Activated gamma-delta T cell treated with Interleukin-2 at 50 U/mL for 16 hours (primary cell): ENCODE data around the gene PRCD.
"Not testable (repeated sequence)": the region's sequence is repeated elsewhere in the genome, so short reads cannot be mapped to it uniquely, and the experiment has no call there.

Source experiments
- DNase-seq: peaks from one replicate; pipeline ENCODE4 v3.0.0-alpha.2; 2020

Gene PRCD

DNA sequence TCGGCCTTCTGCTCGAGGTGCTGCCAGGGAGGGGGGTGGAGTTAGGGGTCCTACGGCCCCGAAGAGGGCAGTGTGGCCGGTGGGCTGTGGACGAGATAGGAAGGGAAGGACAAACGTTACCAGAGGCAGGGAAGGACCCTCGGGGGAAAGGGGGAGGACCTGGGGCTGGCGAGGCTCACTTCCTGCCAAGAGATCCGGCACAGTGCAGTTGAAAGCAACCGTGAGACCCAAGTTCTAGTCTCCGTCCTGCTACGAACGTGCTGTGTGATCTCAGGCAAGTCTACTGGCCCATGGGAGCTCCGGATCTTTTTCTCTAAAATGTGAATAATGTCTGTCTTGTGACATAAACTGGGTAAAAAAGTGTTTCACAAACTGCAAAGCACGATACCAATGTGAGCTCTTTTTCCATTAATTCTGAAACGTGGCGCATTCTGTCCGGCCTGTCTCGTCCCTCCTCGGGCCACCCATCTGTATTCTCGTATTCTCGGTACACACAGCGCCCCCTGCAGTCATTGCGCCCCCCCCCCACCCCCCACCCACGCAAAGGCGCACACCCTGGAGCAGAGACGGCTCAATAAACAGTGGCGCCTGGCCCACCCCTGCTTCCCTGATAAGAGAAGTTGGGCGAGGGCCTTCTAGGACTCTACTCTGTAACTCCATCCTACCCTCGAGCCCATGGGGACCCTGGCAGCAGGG lies 11.2 kb upstream of the PRCD start:
- no peak for DNase-seq

DNA sequence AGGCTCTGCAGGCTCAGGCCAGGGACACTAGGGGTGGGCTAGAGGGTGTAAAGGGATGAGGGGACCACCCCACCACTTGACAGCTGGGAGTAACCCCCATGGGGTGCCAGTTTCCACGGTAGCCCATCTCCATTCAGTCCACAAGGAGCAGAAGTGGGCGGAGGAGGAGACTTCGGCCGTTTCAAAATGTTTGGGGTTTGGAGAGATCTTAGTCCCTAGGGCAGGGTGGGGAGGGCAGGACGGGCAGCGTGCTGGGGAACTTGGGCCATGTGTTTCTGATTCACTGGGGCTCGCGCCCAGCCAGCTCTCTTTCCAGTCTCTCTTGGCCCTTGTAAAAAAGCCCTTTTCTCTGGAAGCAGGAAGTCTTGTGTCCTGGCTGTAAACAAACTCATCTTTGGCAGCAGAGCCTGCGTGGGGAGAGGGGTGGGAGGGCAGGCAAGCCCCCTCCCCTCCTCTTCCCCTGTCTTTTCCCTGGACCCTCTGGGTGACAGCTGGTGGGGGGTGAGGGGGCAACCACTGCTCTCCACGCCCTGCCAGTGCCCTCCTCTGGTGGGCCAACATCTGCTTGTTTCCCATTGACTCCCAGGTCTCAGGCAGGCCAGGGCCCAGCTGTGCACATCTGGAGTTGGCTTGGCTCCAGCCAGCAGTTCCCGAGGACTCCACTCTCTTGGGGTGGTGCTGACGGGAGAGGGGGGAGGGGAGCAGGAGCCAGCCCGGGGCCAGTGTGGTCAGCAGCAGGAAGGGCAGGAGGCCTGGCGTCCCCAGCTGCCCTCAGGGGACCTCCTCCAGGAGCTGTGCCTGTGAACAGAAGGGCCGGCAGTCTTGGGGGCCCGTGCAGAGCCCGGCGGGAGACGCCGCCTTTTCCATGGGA lies 10.4 kb upstream of the PRCD start:
- DNase-seq, result no peak

DNA sequence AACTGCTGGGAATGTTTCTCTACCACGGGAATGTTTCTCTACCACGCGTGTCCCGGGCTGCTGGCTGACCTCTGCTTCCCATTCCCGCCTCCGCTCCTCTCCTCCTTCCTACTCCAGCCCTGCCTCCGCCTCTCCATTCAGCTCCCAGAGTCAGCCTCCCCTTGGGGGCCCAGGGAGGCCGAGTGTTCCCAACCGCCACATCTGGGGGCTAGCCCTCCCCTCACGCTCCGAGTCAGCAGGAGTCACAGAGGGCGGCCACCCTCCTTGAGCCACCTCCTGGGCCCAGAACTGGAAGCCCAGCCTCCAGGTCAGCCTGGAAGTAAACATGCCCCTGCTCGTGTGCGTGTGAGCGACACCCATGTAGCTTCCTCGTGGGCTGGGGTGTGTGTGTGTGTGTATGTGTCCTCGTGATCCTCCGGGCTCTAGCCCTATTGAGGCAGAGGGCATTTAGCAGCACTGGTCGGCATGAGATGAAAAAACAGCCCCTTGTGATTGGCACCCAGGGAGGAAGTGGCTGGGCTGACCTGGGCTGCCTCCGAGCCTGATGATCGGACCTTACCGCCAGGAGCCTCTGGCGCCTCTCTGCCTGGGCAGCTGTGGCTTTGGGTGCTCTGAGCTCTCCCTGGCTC lies 9.6 kb upstream of the PRCD start:
- DNase-seq, result no peak

DNA sequence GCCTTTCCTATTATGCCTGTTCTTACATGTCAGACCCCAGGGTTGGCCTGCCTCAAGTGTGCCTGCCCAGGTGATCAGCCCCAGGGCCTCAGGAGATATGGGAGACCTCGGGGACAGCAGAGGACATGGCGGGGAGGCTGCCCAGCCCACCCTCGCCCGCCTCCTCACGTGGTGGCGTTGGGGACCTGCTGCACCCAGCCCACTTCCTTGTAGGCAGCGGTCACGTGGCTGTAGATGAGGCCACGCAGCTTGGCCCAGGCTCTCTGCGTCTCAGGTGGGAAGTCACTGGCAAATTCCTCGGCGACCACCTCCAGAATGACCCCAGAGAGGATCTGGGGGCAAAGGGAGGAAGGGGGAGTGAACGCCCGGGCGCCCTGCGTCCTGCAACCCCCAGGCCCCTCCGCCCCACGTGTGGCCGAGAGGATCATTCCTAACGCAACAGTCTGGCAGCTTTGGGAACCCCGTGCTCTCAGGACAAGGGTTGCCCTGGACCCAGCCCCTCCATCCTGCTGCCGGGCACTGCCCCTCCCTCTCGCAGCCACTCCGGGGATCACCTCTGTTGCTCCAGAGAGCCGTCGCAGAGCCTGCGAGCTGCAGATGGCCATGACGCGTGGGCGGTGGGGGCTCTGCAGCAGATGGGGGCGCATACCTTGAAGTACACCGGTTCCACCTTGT lies 8.9 kb upstream of the PRCD start:
- DNase-seq, result no peak

DNA sequence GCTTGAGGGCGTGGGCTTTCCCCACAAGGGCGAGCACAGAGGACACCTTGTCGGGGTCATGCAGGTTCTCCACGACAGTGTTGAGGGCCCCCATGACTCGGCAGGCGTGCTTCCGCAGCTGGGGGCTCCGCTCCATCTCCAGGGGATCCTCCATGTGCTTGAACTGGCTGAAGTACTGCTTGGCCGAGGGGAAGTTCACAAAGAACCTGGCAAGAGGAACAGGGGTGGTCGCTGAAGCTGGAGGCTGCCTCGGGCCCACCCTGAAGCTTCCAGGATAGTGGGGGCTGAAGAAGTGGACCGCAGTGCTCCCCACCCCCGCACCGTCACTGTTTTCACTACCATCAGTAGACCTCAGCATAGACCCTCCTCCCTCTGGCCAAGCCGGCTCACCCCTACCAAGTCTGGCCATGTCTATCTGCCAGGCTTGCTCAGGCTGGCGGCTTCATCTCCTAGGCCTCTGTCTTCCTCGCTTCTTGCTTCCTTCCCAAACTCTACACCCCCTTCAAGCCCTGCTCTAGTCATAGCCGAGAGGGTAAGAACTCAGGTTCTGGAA lies 8.3 kb upstream of the PRCD start:
- no peak for DNase-seq

DNA sequence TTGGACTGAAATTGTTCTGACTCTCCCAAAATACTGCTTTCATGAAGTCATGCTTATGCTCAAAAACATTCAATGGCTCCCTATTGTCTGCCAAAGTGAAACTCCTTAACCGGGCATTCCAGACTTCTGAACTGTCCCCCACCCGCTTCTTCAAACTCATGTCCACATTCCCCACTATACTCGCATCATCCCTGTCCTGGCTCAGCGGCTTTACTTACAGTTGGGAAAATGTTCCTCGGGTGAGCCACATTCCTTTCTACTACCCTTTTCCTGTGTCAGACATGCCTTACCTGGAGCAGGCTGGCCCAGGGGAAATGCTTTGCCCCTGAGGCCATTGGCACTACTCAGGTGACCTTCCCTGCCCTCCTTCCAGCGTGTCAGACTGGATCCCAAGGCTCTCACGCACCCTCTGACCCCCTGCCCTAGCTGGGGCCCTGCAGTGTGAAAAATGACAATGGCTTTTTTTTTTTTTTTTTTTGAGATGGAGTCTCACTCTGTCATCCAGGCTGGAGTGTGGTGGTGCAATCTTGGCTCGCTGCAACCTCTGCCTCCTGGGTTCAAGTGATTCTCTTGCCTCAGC lies 7.7 kb upstream of the PRCD start:
- DNase-seq, result no peak

DNA sequence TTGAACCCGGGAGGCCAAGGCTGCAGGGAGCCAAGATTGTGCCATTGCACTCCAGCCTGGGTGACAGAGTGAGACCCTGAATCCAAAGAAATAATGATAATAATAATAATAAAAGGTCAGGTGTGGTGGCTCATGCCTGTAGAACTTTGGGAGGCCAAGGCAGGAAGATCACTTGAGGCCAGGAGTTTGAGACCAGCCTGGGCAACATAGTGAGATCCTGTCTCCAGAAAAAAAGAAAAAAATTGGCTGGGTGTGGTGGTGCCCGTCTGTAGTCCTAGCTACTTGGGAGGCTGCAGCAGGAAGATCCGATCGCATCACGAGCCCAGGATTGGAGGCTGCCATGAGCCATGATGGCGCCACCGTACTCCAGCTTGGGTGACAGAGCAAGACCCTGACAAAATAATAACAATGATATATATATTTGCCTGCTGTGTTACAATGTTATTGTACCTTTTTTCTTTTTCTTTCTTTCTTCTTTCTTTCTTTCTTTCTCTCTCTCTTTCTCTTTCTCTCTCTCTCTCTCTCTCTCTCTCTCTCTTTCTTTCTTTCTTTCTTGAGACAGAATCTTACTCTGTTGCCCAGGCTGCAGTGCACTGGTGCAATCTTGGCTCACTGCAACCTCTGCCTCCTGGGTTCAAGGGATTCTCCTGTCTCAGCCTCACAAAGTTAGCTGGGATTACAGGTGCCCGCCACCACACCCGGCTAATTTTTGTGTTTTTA lies 6.0 kb upstream of the PRCD start:
- DNase-seq, result not testable (repeated sequence)

DNA sequence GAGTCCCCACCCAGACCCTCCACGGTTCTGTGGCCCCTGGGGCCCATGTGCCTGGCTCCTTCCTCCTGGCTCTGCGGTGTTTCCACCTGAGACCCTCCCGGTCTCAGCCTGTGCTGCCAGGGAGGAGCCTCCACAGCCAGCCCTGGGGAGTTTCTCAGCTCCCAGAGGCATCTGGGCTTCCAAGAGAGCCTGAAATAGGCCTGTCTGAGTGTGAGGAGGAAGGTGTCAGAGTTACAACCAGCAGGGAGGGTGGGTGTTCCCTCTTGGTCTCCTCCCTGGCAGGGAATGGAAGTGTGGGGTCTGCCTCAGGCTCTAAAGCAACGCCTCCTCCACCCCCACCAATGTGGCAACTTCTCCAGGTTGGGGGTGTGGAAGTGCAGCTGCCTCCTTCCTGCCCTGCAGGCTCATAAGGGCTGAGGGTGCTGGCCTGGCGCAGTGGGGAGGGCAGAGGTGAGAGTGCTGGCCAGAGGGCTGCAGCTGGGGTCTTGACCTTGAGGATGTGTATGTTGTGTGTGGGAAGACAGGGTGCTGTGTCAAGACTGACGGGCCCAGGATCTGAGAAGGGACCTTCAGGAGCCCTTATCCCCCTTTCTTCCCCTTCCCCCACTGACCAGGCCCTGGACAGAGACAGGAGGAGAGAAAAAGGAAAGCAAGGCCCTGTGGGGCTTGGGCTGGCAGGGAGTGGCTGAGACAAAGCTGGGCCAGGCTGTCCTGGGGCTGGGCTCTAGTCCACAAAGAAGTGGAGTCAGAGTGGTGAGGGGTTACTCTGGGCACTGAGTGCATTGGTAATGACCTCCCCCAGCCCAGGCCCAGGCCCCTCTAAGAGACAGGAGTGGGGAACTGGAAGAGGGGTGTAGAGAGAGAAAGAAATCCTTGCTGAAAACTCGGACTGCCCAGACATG lies 4.8 kb upstream of the PRCD start:
- no peak for DNase-seq

DNA sequence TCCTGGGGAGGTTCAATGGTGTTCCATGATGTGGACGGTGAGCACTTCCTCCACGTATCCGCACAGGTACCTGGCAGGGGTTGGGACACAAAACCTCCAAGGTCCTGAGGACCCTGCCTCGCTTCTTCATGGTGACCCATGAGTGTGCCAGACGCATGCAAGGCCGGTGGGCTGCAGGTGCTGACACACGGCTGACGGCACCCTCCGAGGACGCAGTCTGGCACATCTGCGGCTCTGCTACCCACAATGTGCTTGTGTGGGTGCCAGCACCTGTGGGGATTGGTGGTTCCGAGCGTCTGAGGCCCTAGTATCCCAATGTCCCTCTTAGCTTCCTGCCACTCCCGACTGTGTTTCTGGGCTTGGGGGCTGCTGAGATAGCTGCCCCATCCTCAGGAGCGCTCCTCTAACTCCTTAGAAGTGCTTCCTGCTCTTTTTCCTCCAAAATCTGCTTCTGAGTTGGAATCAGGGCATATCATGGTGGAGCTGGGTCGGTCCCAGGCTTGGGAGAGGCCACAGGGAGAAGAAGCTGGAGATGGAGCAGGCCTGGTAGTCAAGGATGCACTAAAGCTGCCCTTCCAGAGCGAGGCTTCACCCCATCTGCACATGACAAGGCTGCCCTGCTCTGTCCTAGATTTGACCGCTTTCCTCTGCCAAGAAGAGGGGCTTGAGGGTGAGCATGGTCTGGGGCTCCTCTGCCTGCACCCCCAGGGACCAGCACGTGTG lies 3.9 kb upstream of the PRCD start:
- no peak for DNase-seq

DNA sequence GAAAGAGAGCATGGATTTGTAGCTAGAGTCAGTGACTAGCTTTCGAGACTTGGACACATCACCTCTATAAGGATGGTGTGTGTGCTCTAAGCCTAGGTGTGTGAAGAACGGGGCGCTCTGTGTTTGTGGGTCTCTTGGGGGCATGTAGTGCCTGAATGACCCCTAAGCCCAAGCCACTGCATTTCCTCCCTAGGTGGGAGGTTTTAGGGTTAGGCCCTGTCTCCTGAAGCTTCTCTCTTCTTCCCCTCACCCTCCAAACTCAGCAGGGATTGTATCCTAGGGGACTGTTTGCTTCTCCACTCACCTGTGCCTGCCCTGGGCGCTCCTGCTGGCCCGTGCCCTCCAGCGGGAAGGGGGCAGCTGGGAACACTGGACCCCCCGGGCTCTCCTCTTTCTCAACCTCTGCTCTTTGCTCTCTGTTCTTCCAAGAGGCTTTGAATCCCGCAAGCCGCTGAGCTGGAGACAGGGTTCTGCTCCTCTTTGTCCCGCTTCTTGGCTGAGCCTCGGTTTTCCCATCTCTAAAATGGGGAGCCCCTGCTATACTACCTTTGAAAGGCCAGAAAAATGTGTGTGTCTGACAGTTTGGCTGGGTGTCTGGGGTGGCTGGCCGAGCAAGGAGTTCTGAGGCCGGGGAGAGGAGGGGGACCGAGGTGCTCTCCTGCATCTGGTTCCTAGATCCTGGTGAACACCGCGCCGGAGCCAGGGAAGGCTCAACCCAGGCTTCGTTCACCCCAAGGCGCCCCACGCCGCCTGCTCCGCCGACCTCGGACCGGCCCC lies 3.1 kb upstream of the PRCD start:
- no peak for DNase-seq

DNA sequence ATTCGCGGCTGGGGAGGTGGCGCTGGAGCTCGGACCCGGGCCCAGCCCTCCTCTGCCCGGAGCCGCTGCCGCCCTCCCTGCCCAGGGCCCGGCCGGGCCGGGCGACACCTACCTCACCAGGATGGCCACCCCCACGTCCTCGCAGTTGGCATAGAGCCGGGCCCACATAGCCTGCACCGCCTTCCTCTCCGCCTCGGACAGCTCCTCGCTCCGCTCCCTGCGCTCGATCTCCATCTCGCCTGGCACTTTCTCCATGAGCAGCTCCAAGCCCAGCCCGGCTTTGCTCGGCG lies 2.6 kb upstream of the PRCD start:
- DNase-seq, result no peak

DNA sequence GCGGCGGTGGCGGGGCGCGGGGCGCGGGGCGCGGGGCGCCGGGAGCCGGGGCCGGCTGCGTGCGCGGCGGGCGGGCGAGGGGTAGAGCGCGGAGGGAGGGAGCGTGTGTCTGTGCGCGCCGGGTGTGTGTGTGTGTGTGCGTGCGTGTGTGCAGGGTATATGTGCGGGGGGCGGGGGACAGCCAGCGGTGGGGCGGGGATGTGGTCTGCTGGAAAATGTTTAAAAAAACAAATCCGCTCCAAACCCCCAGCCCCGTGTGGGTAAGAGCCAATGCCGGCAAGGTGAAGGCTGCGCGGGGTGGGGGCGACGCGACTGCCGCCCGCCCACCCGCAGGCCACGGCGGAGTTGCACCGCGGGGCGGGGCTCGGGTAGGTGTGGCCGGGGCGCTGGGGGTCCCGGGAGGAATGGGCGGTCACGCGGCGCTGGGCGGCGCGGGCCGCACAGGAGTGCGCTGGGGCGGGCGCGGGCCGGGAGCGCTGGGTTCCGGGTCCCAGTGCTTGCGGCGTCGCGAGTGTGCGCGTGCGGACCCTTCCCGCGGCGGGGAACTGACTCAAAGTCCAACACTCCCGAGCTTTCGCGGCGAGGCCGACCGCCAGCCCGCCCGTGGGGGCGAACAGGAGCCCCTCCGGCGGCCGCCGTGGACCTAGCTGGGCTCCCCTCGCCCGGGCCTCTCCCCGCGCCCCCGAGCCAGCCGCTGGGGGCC lies 2.1 kb upstream of the PRCD start, which contains the start of gene CYGB:
TSS of gene CYGB (minus strand) at position 132 of the 703 bp plus-strand sequence. CDS start 167 bp downstream, outside the sequence.
- no peak for DNase-seq

DNA sequence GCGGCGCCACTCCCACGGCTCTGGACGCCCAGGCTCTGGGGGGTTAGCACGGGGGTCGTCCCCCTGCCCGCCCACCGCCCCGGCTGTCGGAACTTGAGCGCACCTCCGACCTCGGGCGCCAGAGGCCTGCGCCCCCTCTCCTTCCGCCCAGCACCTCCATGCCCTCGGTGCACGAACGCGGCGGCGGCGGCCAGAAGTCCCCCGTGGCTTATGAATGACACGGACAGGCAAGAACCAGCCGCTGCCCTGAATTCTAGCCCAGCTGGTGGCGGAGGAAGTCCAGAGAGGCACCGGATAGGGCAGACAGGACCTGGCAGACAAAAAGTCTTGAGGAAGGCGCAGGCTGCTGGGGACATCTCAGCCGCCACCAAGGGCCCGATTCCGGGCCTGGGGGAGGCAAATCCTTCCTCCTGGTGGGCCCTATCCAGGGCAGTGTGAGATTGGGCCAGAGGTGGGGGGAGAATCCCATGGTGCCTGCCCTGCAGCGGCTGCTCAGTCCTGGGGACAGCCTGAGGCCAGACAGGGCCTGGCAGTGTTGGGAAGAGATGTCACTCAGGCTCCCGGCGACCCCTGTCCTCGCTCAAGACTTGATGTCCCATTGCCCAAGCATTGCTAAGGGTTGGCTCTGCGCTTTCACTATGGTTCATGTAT lies 1.4 kb upstream of the PRCD start:
- DNase-seq, result no peak

DNA sequence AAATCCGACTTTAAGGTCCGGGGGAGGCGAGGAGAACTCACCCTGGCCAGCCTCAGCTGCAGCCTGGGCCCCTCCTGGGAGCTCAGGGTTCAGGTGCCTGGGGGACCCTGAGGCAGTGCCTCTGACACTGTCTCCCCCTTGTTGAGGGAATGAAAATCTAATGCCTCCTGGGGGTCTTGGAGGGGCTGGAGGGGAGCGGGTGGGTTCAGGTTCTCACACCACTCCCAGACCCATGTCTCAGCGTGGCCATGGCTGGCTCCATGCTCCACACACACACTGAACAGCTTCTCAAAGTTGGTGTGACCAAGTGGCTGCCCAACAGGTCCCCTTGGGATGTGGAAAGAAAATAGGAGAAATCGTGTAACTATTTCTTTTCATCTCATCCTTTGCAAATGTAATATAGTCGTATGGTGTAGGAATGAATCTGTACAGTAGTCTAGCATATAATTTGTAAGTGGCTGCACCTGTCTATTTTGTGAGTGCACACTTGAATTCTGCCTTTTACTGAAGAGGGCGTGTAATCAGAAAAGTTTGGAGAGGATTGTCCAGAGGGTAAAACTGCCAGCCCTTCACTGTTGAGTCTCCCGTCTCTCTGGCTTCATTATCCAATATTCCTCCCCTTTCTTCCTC lies 788 bp upstream of the PRCD start:
- no peak for DNase-seq

DNA sequence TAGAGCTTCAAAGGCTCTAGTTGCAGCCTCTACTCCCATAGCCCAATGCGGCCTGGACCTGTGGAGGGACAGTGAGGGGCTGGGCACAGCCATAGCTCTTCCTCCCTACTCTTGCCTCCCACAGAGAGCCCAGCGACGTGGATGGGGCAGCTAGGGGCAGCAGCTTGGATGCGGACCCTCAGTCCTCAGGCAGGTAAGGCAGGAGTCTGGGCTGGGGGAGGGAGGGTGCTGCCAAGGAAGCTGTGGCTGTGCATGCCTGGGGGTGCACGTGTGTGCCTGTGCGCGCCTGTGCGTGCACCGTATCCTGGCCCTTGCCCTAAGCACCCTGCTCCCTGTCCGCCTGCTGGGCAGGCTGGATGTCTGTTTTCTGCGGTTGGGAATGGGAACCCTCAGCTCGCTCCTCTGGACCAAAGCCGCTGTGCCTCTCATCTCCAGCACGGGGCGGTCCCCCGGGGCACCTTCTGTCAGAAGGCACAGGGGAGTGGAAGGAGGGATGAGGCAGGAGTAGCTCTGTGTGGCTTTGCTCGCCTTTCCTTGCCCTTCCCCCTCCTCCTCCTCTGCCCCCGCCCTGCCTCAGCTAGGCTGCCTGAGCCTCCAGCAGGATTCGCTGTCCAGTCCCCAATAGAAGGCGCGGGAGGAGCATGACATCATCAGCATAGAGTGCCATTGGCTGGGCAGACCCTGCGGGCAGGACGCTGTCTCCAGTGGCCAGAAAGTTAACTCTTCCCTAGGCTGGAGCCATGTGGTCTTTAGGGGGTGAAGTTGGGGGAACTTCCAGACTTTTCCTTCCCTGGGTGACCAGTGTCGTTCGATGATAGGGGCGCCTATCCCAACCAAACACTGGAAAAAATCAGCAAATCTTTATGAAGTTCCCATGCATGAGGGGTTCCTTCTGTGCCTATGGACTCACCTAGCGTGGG lies 797 bp downstream of the PRCD start:
- no peak for DNase-seq

DNA sequence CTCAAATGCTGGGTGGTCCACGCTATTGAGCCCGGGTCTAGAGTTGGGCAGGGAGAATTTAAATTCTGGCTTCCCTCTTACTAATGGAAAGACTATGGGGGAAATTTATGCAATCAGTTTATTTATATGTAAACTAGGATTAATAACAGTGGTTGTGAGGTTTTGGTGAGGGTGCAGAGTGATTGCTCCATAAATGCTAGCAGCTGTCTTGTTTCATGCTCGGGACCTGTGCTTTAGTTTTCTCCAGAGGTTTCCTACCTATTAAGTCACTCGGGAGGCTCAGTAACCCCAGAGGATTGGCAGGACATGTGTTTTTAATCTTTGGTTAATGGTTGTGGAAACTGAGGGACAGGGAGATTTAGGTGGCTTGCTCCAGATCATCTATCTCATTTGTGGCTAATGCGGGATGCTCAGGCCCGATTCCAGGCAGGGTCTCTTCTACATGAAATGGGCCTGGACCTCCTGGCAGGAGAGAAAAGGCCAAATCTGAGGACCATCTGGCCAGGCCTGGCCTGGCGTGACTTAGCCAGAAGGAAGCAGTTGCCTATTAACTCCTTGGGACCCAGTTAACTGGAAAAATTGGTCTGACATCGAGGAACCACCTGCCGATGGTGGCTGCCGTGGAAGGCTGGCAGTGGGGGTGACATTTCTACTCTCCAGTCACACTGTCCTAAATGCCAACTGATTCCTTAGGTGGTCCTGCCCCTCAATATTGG lies 2.1 kb downstream of the PRCD start:
- DNase-seq, result no peak
